ENCODE data around the gene SPRR4.

DNA sequence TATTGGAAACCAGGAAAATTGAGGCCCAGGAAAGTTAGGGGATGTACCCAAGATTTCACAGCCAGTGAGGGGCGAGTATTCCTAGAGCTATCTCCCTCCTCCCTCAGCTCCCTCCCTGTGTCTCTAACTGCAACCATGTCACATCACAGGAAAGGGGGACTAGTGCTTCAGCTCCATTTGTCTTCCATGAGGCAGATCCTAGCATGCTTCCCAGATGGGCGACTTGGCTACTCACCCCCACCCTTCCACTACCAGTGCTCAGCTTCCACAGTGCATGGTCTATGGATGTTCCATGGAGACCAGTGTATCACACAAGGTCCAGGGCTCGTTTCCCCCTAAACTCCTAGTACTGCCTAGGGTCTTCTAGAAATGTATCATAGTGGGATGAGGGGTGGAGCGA, 4.6 kb upstream of the SPRR4 start:
- TF ChIP-seq FOXK1 (CRISPR knock-in tag; IDR thresholded peaks at IDR 0.05) = no peak
- TF ChIP-seq, protein P1, sequence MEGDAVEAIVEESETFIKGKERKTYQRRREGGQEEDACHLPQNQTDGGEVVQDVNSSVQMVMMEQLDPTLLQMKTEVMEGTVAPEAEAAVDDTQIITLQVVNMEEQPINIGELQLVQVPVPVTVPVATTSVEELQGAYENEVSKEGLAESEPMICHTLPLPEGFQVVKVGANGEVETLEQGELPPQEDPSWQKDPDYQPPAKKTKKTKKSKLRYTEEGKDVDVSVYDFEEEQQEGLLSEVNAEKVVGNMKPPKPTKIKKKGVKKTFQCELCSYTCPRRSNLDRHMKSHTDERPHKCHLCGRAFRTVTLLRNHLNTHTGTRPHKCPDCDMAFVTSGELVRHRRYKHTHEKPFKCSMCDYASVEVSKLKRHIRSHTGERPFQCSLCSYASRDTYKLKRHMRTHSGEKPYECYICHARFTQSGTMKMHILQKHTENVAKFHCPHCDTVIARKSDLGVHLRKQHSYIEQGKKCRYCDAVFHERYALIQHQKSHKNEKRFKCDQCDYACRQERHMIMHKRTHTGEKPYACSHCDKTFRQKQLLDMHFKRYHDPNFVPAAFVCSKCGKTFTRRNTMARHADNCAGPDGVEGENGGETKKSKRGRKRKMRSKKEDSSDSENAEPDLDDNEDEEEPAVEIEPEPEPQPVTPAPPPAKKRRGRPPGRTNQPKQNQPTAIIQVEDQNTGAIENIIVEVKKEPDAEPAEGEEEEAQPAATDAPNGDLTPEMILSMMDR (IDR thresholded peaks at IDR 0.05) = no peak

All from WTC11 (cell line).